Measurements from ENCODE around the gene CES2. TPM values are rescaled to one million over a fixed set of nuclear protein-coding genes. Genes with fewer than 3 reads are reported as not detected.
A peak's percentile ranks its signal among the peaks of the same experiment; 100 is the strongest.
"Not testable (repeated sequence)": the region's sequence is repeated elsewhere in the genome, so short reads cannot be mapped to it uniquely, and the experiment has no call there.

The CES2 gene
- total and polyA plus RNA-seq, 9 of the 15 experiments (the other 6 are each of a cell fraction or from before 2014, with no cell fraction given): 2.2 to 37.9 (median 24.4) TPM

- TF ChIP-seq PRDM10 (IDR thresholded peaks at IDR 0.05; ENCODE audit: partially characterized antibody) (peak; percentile 69), THAP12 (CRISPR knock-in tag; IDR thresholded peaks at IDR 0.05) (no peak)
Observed at GRCh38 chr16:66895689-66895979, 39.7 kb upstream of the CES2 start (continued).

- ChIA-PET CTCF (ENCODE audit: low intra/inter-chr PET ratio) (interaction anchor here (0.8 to 4.3 kb wide), 4 partner anchors 10 to 83 kb away, joined by 3 to 41 read pairs (median 7); partner anchors contain the start of gene RRAD), POLR2A (interaction anchor here (0.9 to 3.0 kb wide), 3 partner anchors 16 to 35 kb away, joined by 3 to 15 read pairs (median 3); partner anchors contain the start of gene PDP2)
- Histone ChIP-seq H3K27ac (ENCODE audit: extremely low read depth, low read depth, low read length) (no peak overlapping the region), H3K27me3 (ENCODE audit: control insufficient read depth in 2 of 2, insufficient read depth in 2 of 2, low read length in 2 of 2) (no peaks in the 10 kb centered on the region), H2AFZ (ENCODE audit: low read depth, low read length) (no peak overlapping the region), H3K4me1 (replicated peaks in 1 of 2; ENCODE audit: control insufficient read depth in 2 of 2, insufficient read depth in 2 of 2, low read length in 2 of 2) (peaks cover 23 to 32% of the 10 kb centered on the region in 2 experiments), H3K9me3 (replicated peaks; ENCODE audit: control insufficient read depth, insufficient read depth, low read depth, low read length) (no peaks in the 10 kb centered on the region), H3K4me2 (ENCODE audit: insufficient read depth, low read length) (no peak overlapping the region), H3K36me3 (ENCODE audit: control insufficient read depth, insufficient read depth, low read length) (peaks cover 5% of the 10 kb centered on the region; the same call in 1 of the 3 replicates), H3K79me2 (ENCODE audit: control insufficient read depth, insufficient read depth, low read length) (no peaks in the 10 kb centered on the region), H3K4me3 (no peak overlapping the region), H3K9me1 (ENCODE audit: control insufficient read depth, insufficient read depth, low read length) (no peaks in the 10 kb centered on the region), H3K9ac (ENCODE audit: insufficient read depth in 1 of 2, low read depth in 2 of 2, low read length in 2 of 2) (peak overlapping the region in 1 of 2 experiments; percentile 75; a peak in 2 of 4 replicates), H4K20me1 (replicated peaks; ENCODE audit: control insufficient read depth, insufficient read depth, low read length) (no peaks in the 10 kb centered on the region)
- no peak for ATAC-seq
- DNase-seq (ENCODE audit: extremely low read depth in 1 of 4, low spot score in 3 of 4): peak in 1 of 4 experiments; percentile 2
- BruUV-seq (replicated peaks): no TSS peak
- in situ Hi-C loops (cut with MboI) (loop anchor here (5.0 kb wide), 1 partner anchor 36 kb away; the partner anchor contains the start of gene CIAO2B), intact Hi-C loops (cut with micrococcal nuclease) (loop anchor here (1.0 to 5.0 kb wide), 3 partner anchors 32 to 121 kb away; no protein-coding TSS in a partner anchor)
- 60% methylated on average over 3 of the region's 3 CpGs for WGBS (ENCODE audit: insufficient coverage, low coverage, missing lambda C conversion rate)
- peak; percentile 30; the same call in 1 of the 2 replicates for TF ChIP-seq C11orf30 (IDR thresholded peaks at IDR 0.05; ENCODE audit: low read depth)
- no peak for TF ChIP-seq CXXC5 (CRISPR knock-in tag; IDR thresholded peaks at IDR 0.05)
- no peak for FAIRE-seq
Observed at GRCh38 chr16:66895999-66896398, 39.3 kb upstream of the CES2 start.

GRCh38 chr16:66896682-66897081 lies 38.6 kb upstream of the CES2 start:
- H3K9ac ChIP-seq (ENCODE audit: insufficient read depth in 1 of 2, low read depth in 2 of 2, low read length in 2 of 2); DNase-seq (ENCODE audit: extremely low read depth in 1 of 4, low spot score in 3 of 4); H3K36me3 ChIP-seq (ENCODE audit: control insufficient read depth, insufficient read depth, low read length); H3K4me2 ChIP-seq (ENCODE audit: insufficient read depth, low read length); H4K20me1 ChIP-seq (replicated peaks; ENCODE audit: control insufficient read depth, insufficient read depth, low read length); H3K9me1 ChIP-seq (ENCODE audit: control insufficient read depth, insufficient read depth, low read length); H3K79me2 ChIP-seq (ENCODE audit: control insufficient read depth, insufficient read depth, low read length); H3K27me3 ChIP-seq (ENCODE audit: control insufficient read depth in 2 of 2, insufficient read depth in 2 of 2, low read length in 2 of 2); BruUV-seq (replicated peaks); ATAC-seq; FAIRE-seq; H3K4me3 ChIP-seq; H2AFZ ChIP-seq (ENCODE audit: low read depth, low read length); H3K27ac ChIP-seq (ENCODE audit: extremely low read depth, low read depth, low read length); H3K9me3 ChIP-seq (replicated peaks; ENCODE audit: control insufficient read depth, insufficient read depth, low read depth, low read length): not testable (repeated sequence)
- POLR2A ChIA-PET: interaction anchor here (3.0 kb wide), 1 partner anchor 31 kb away, joined by 15 read pairs; no protein-coding TSS in a partner anchor
- in situ Hi-C loops (cut with MboI) (loop anchor here (5.0 kb wide), 1 partner anchor 36 kb away; the partner anchor contains the start of gene CIAO2B), intact Hi-C loops (cut with micrococcal nuclease) (loop anchor here (5.0 kb wide), 2 partner anchors 51 to 121 kb away; no protein-coding TSS in a partner anchor)
- CTCF ChIA-PET (ENCODE audit: low intra/inter-chr PET ratio): interaction anchor here (0.8 to 4.3 kb wide), 3 partner anchors 11 to 31 kb away, joined by 3 to 41 read pairs (median 10); partner anchors contain the start of gene RRAD
- H3K4me1 ChIP-seq (replicated peaks in 1 of 2; ENCODE audit: control insufficient read depth in 2 of 2, insufficient read depth in 2 of 2, low read length in 2 of 2): peaks cover 27 to 39% of the 10 kb centered on the region in 2 experiments
- WGBS (ENCODE audit: insufficient coverage, low coverage, missing lambda C conversion rate): 35% methylated on average over 5 of the region's 5 CpGs
